ENCODE measurements around the gene KRTAP4-12.
"Not testable (repeated sequence)": the region's sequence is repeated elsewhere in the genome, so short reads cannot be mapped to it uniquely, and the experiment has no call there.

The KRTAP4-12 gene

GRCh38 chr17:41123991-41124371 is at the start of gene KRTAP4-12:
KRTAP4-12 (minus strand) TSS chr17:41124182; CDS start chr17:41124122, 60 bp downstream.
- not testable (repeated sequence) for DNase-seq (ENCODE audit: low spot score)

GRCh38 chr17:41171886-41172285 is 47.9 kb upstream of the KRTAP4-12 start:
- TF ChIP-seq CTCF (IDR thresholded peaks at IDR 0.05; ENCODE audit: borderline replicate concordance, control extremely low read depth, extremely low read depth, insufficient read depth, missing control alignments) = no peak
- in situ Hi-C loops (cut with MboI; ENCODE audit: low sequenced_read_pairs, unreplicated experiment) = no loop called here
- DNase-seq (ENCODE audit: low spot score) = no peak

More at GRCh38 chr17:41123991-41124371, at the start of gene KRTAP4-12:
- in situ Hi-C loops (cut with MboI; ENCODE audit: low sequenced_read_pairs, unreplicated experiment) = not testable (repeated sequence)

GRCh38 chr17:41168121-41168520 is 44.1 kb upstream of the KRTAP4-12 start, which contains the start of gene KRTAP4-3:
KRTAP4-3 (minus strand) TSS chr17:41168221; CDS start chr17:41168172, 49 bp downstream.
- in situ Hi-C loops (cut with MboI; ENCODE audit: low sequenced_read_pairs, unreplicated experiment) = no loop called here
- no peak for TF ChIP-seq CTCF (IDR thresholded peaks at IDR 0.05; ENCODE audit: borderline replicate concordance, control extremely low read depth, extremely low read depth, insufficient read depth, missing control alignments)
- DNase-seq (ENCODE audit: low spot score) = no peak

GRCh38 chr17:41167561-41167960 is 43.6 kb upstream of the KRTAP4-12 start:
- no peak for TF ChIP-seq CTCF (IDR thresholded peaks at IDR 0.05; ENCODE audit: borderline replicate concordance, control extremely low read depth, extremely low read depth, insufficient read depth, missing control alignments)
- in situ Hi-C loops (cut with MboI; ENCODE audit: low sequenced_read_pairs, unreplicated experiment) = no loop called here
- DNase-seq (ENCODE audit: low spot score) = no peak

- in situ Hi-C loops (cut with MboI; ENCODE audit: low sequenced_read_pairs, unreplicated experiment) = no loop called here
- no peak for DNase-seq (ENCODE audit: low spot score)
- TF ChIP-seq CTCF (IDR thresholded peaks at IDR 0.05; ENCODE audit: borderline replicate concordance, control extremely low read depth, extremely low read depth, insufficient read depth, missing control alignments) = no peak
Observed at GRCh38 chr17:41163828-41164227, 39.8 kb upstream of the KRTAP4-12 start.

- no peak for DNase-seq (ENCODE audit: low spot score)
- TF ChIP-seq CTCF (IDR thresholded peaks at IDR 0.05; ENCODE audit: borderline replicate concordance, control extremely low read depth, extremely low read depth, insufficient read depth, missing control alignments) = no peak
- in situ Hi-C loops (cut with MboI; ENCODE audit: low sequenced_read_pairs, unreplicated experiment) = no loop called here
Observed at GRCh38 chr17:41160648-41161047, 36.7 kb upstream of the KRTAP4-12 start, which contains the start of gene KRTAP4-4. KRTAP4-4 (minus strand) TSS chr17:41160748; CDS start chr17:41160691, 57 bp downstream.

- DNase-seq (ENCODE audit: low spot score); in situ Hi-C loops (cut with MboI; ENCODE audit: low sequenced_read_pairs, unreplicated experiment): not testable (repeated sequence)
Observed at GRCh38 chr17:41160190-41160589, 36.2 kb upstream of the KRTAP4-12 start.

GRCh38 chr17:41153856-41154255 is 29.9 kb upstream of the KRTAP4-12 start:
- no peak for TF ChIP-seq CTCF (IDR thresholded peaks at IDR 0.05; ENCODE audit: borderline replicate concordance, control extremely low read depth, extremely low read depth, insufficient read depth, missing control alignments)
- in situ Hi-C loops (cut with MboI; ENCODE audit: low sequenced_read_pairs, unreplicated experiment) = no loop called here
- DNase-seq (ENCODE audit: low spot score) = no peak
